Measurements from ENCODE around the gene OR51G1.

DNA sequence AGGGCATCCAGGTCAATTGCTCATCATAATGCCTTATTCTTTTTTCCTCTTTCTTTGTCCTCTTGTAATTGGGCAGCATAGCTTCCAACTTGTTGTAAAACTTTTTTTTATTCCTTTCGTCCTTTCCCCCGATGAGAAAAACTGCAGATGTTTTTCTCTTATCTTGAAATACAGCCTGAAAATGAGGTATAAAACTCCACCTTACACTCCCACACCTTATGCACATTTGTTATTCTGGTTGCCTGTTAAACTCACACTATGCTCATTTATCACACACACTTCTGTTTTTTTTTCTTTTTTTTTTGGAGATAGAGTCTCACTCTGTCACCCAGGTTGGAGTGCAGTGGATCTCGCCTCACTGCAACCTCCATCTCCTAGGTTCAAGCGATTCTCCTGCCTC is 33.3 kb upstream of the OR51G1 start:
- TF ChIP-seq ZNF70 (CRISPR knock-in tag; IDR thresholded peaks at IDR 0.05) (no peak), ZNF565 (CRISPR knock-in tag; conservative IDR thresholded peaks at IDR 0.05; ENCODE audit: low read depth) (no peak), SNAI2 (CRISPR knock-in tag; IDR thresholded peaks at IDR 0.05) (no peak), ARNTL (CRISPR knock-in tag; IDR thresholded peaks at IDR 0.05; ENCODE audit: borderline replicate concordance, low read depth) (no peak), GLIS3 (CRISPR knock-in tag; IDR thresholded peaks at IDR 0.05) (no peak), ZFP30 (CRISPR knock-in tag; IDR thresholded peaks at IDR 0.05) (no peak), CSRNP3 (CRISPR knock-in tag; IDR thresholded peaks at IDR 0.05) (no peak), TOX (CRISPR knock-in tag; IDR thresholded peaks at IDR 0.05; ENCODE audit: borderline replicate concordance) (no peak)
- TF ChIP-seq, protein P1, sequence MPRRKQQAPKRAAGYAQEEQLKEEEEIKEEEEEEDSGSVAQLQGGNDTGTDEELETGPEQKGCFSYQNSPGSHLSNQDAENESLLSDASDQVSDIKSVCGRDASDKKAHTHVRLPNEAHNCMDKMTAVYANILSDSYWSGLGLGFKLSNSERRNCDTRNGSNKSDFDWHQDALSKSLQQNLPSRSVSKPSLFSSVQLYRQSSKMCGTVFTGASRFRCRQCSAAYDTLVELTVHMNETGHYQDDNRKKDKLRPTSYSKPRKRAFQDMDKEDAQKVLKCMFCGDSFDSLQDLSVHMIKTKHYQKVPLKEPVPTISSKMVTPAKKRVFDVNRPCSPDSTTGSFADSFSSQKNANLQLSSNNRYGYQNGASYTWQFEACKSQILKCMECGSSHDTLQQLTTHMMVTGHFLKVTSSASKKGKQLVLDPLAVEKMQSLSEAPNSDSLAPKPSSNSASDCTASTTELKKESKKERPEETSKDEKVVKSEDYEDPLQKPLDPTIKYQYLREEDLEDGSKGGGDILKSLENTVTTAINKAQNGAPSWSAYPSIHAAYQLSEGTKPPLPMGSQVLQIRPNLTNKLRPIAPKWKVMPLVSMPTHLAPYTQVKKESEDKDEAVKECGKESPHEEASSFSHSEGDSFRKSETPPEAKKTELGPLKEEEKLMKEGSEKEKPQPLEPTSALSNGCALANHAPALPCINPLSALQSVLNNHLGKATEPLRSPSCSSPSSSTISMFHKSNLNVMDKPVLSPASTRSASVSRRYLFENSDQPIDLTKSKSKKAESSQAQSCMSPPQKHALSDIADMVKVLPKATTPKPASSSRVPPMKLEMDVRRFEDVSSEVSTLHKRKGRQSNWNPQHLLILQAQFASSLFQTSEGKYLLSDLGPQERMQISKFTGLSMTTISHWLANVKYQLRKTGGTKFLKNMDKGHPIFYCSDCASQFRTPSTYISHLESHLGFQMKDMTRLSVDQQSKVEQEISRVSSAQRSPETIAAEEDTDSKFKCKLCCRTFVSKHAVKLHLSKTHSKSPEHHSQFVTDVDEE (CRISPR knock-in tag; IDR thresholded peaks at IDR 0.05) = no peak
- TF ChIP-seq, protein P2, sequence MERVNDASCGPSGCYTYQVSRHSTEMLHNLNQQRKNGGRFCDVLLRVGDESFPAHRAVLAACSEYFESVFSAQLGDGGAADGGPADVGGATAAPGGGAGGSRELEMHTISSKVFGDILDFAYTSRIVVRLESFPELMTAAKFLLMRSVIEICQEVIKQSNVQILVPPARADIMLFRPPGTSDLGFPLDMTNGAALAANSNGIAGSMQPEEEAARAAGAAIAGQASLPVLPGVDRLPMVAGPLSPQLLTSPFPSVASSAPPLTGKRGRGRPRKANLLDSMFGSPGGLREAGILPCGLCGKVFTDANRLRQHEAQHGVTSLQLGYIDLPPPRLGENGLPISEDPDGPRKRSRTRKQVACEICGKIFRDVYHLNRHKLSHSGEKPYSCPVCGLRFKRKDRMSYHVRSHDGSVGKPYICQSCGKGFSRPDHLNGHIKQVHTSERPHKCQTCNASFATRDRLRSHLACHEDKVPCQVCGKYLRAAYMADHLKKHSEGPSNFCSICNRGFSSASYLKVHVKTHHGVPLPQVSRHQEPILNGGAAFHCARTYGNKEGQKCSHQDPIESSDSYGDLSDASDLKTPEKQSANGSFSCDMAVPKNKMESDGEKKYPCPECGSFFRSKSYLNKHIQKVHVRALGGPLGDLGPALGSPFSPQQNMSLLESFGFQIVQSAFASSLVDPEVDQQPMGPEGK (CRISPR knock-in tag; IDR thresholded peaks at IDR 0.05; ENCODE audit: borderline replicate concordance) = no peak
